H9 (cell line): ENCODE data around the gene MGMT. TPM values are rescaled to one million over a fixed set of nuclear protein-coding genes. Genes with fewer than 3 reads are reported as not detected.

Experiments used
- DNase-seq: peaks from one replicate; pipeline ENCODE4 v3.0.0-alpha.2; 2017
- H2AFZ ChIP-seq: one replicate; pipeline ENCODE4 v1.6.1; 2013; ENCODE audit warnings: mild to moderate bottlenecking, low read length, control low read depth, moderate library complexity
- H2AK5ac ChIP-seq: 2 replicates; pipeline ENCODE4 v1.6.1; 2013; ENCODE audit warnings: low read length, control low read depth, mixed read lengths; ENCODE audit not compliant: insufficient read length
- H2BK120ac ChIP-seq: one replicate; pipeline ENCODE4 v1.6.1; 2013; ENCODE audit warnings: low read depth, mild to moderate bottlenecking, low read length, control low read depth, inconsistent platforms; ENCODE audit not compliant: poor library complexity, severe bottlenecking
- H2BK12ac ChIP-seq: 2 replicates; pipeline ENCODE4 v1.6.1; 2013; ENCODE audit warnings: low read length, control low read depth, mixed read lengths, low read depth; ENCODE audit not compliant: insufficient read length
- H2BK15ac ChIP-seq: 2 replicates; pipeline ENCODE4 v1.6.1; 2013; ENCODE audit warnings: low read depth, low read length, control low read depth
- H2BK20ac ChIP-seq: one replicate; pipeline ENCODE4 v1.6.1; 2013; ENCODE audit warnings: low read depth, mild to moderate bottlenecking, low read length, control low read depth, inconsistent platforms; ENCODE audit not compliant: poor library complexity, severe bottlenecking
- H2BK5ac ChIP-seq: 2 replicates; pipeline ENCODE4 v1.6.1; 2013; ENCODE audit warnings: low read length, control low read depth, mixed read lengths; ENCODE audit not compliant: insufficient read length
- H3K14ac ChIP-seq: 2 replicates; pipeline ENCODE4 v1.6.1; 2013; ENCODE audit warnings: low read length, control low read depth; ENCODE audit not compliant: insufficient read depth
- H3K18ac ChIP-seq: 2 replicates; pipeline ENCODE4 v1.6.1; 2013; ENCODE audit warnings: low read depth, mild to moderate bottlenecking, mixed read lengths, low read length, control low read depth; ENCODE audit not compliant: insufficient read length
- H3K23ac ChIP-seq: 2 replicates; pipeline ENCODE4 v1.6.1; 2013; ENCODE audit warnings: low read length, control low read depth, mixed read lengths, low read depth; ENCODE audit not compliant: insufficient read length
- H3K23me2 ChIP-seq: 2 replicates; pipeline ENCODE4 v1.6.1; 2013; ENCODE audit warnings: low read depth, mild to moderate bottlenecking, mixed read lengths, low read length, control low read depth; ENCODE audit not compliant: insufficient read length, poor library complexity, severe bottlenecking
- H3K27ac ChIP-seq: 2 replicates; pipeline ENCODE4 v1.5.1; 2013; ENCODE audit warnings: low read length, control low read depth, mixed read lengths, low read depth; ENCODE audit not compliant: insufficient read length
- H3K27me3 ChIP-seq: 2 replicates; pipeline ENCODE4 v1.6.1; 2013; ENCODE audit warnings: low read length, control low read depth, inconsistent platforms; ENCODE audit not compliant: insufficient read depth
- H3K4ac ChIP-seq: 2 replicates; pipeline ENCODE4 v1.6.1; 2013; ENCODE audit warnings: low read depth, mild to moderate bottlenecking, control low read depth, inconsistent platforms, low read length, moderate library complexity
- H3K4me1 ChIP-seq: 2 replicates; pipeline ENCODE4 v1.6.1; 2013; ENCODE audit warnings: low read length, control low read depth, inconsistent platforms; ENCODE audit not compliant: insufficient read depth
- H3K4me2 ChIP-seq: 2 replicates; pipeline ENCODE4 v1.6.1; 2013; ENCODE audit warnings: low read length, control low read depth, mixed read lengths; ENCODE audit not compliant: insufficient read length, insufficient read depth
- H3K56ac ChIP-seq: 2 replicates; pipeline ENCODE4 v1.6.1; 2013; ENCODE audit warnings: low read depth, mild to moderate bottlenecking, mixed read lengths, low read length, control low read depth; ENCODE audit not compliant: insufficient read length
- H3K79me1 ChIP-seq: 2 replicates; pipeline ENCODE4 v1.6.1; 2013; ENCODE audit warnings: low read depth, mild to moderate bottlenecking, moderate library complexity, low read length, control low read depth, inconsistent platforms; ENCODE audit not compliant: insufficient read depth, poor library complexity, severe bottlenecking
- H3K79me2 ChIP-seq: 2 replicates; pipeline ENCODE4 v1.6.1; 2013; ENCODE audit warnings: low read length, control low read depth, inconsistent platforms; ENCODE audit not compliant: insufficient read depth
- H3K9ac ChIP-seq: 2 replicates; pipeline ENCODE4 v1.6.1; 2013; ENCODE audit warnings: low read length, control low read depth, mixed read lengths; ENCODE audit not compliant: insufficient read length; ENCODE audit errors: extremely low read depth
- H3K9me3 ChIP-seq: one replicate; pipeline ENCODE4 v1.6.1; 2013; ENCODE audit warnings: low read depth, low read length, inconsistent platforms; ENCODE audit not compliant: control insufficient read depth
- H3T11ph ChIP-seq: one replicate; pipeline ENCODE4 v1.6.1; 2013; ENCODE audit warnings: mild to moderate bottlenecking, low read length, control low read depth, inconsistent platforms
- H4K20me1 ChIP-seq: one replicate; pipeline ENCODE4 v1.6.1; 2013; ENCODE audit not compliant: control insufficient read depth, insufficient read length, insufficient read depth
- H4K5ac ChIP-seq: 2 replicates; pipeline ENCODE4 v1.6.1; 2013; ENCODE audit warnings: low read depth, mild to moderate bottlenecking, mixed read lengths, low read length, control low read depth; ENCODE audit not compliant: insufficient read length
- H4K8ac ChIP-seq: replicated peaks from 2 replicates; pipeline ENCODE4 v1.6.1; 2013; ENCODE audit warnings: low read length, control low read depth, mixed read lengths, low read depth; ENCODE audit not compliant: insufficient read length
- H4K91ac ChIP-seq: 2 replicates; pipeline ENCODE4 v1.6.1; 2013; ENCODE audit warnings: low read depth, mild to moderate bottlenecking, moderate library complexity, mixed read lengths, low read length, control low read depth; ENCODE audit not compliant: insufficient read length
- H3K27ac Mint-ChIP-seq, 3 experiments: 2 replicates in 2 of 3; 3 replicates in 1 of 3; pipeline ENCODE4 v1.8.0; 2020 to 2021; ENCODE audit warnings: mixed read lengths in 3 of 3, mild to moderate bottlenecking in 1 of 3, moderate library complexity in 1 of 3
- H3K27me3 Mint-ChIP-seq: 2 replicates; pipeline ENCODE4 v1.8.0; 2021; ENCODE audit warnings: low read depth, mild to moderate bottlenecking, moderate library complexity, mixed read lengths
- H3K36me3 Mint-ChIP-seq, 3 experiments: 2 replicates in 2 of 3; 3 replicates in 1 of 3; pipeline ENCODE4 v1.8.0; 2020 to 2021; ENCODE audit warnings: low read depth in 3 of 3, mixed read lengths in 3 of 3; ENCODE audit not compliant: insufficient read depth in 1 of 3
- H3K4me1 Mint-ChIP-seq, 2 experiments: 2 replicates each; pipeline ENCODE4 v1.8.0; 2020; ENCODE audit warnings: mixed read lengths in 2 of 2
- H3K4me3 Mint-ChIP-seq, 2 experiments: 2 replicates in 1 of 2; 3 replicates in 1 of 2; pipeline ENCODE4 v1.8.0; 2020 to 2021; ENCODE audit warnings: mild to moderate bottlenecking in 2 of 2, mixed read lengths in 2 of 2, moderate library complexity in 1 of 2
- H3K9me3 Mint-ChIP-seq, 2 experiments: 2 replicates in 1 of 2; 3 replicates in 1 of 2; pipeline ENCODE4 v1.8.0; 2020; ENCODE audit warnings: mild to moderate bottlenecking in 2 of 2, mixed read lengths in 2 of 2, moderate library complexity in 1 of 2
- CTCF ChIP-seq: fragments of 200-600 bp; sonication (generic); conservative IDR thresholded peaks from 3 replicates; pipeline ENCODE4 v1.8.0; 2021; ENCODE audit warnings: antibody characterized with exemption, mild to moderate bottlenecking
- WGBS: extraction: QIAGEN DNeasy Blood & Tissue Kit; methylation state at CpG from one replicate; pipeline ENCODE4 v1.1.7; 2013; ENCODE audit warnings: missing lambda C conversion rate, low lambda C conversion rate, mixed read lengths; ENCODE audit not compliant: insufficient read length; ENCODE audit errors: extremely low coverage; 5-methylcytosine and 5-hydroxymethylcytosine counted together
- total RNA-seq: library from RNA; stranded (reverse); gene quantifications from 2 replicates; pipeline ENCODE4 v1.2.1, GENCODE V29; 2021

MGMT gene
- total RNA-seq, 1 experiment from 2014 or later, result 18.4 TPM

GRCh38 chr10:129678186-129678585 is 211.1 kb downstream of the MGMT start:
- no peak overlapping the region for H2BK120ac ChIP-seq
- WGBS, result no CpG with 5 or more reads among the region's 4 CpGs
- H2BK12ac ChIP-seq, result no peak overlapping the region
- H3K9ac ChIP-seq, result no peak overlapping the region
- no peak for TF ChIP-seq CTCF
- no peak overlapping the region for H3K18ac ChIP-seq
- Mint-ChIP-seq H3K27me3 (no peaks in the 10 kb centered on the region), H3K27ac (no peak overlapping the region), H3K4me3 (no peak overlapping the region), H3K9me3 (no peaks in the 10 kb centered on the region; a peak in 1 of 5 replicates), H3K36me3 (peaks cover 0 to 2% (median 0%) of the 10 kb centered on the region in 3 experiments; a peak in 1 of 7 replicates), H3K4me1 (no peaks in the 10 kb centered on the region)
- H3K4ac ChIP-seq, result no peak overlapping the region
- no peak overlapping the region for H3K56ac ChIP-seq
- no peaks in the 10 kb centered on the region for H3K4me1 ChIP-seq
- H3K23me2 ChIP-seq, result no peaks in the 10 kb centered on the region
- no peaks in the 10 kb centered on the region for H4K20me1 ChIP-seq
- no peak overlapping the region for H2AK5ac ChIP-seq
- no peak overlapping the region for H2BK20ac ChIP-seq
- H4K5ac ChIP-seq, result no peak overlapping the region
- H3T11ph ChIP-seq, result no peak overlapping the region
- H3K14ac ChIP-seq, result no peak overlapping the region; the same call in 1 of the 2 replicates
- no peaks in the 10 kb centered on the region for H3K79me2 ChIP-seq
- no peak overlapping the region for H3K23ac ChIP-seq
- no peak overlapping the region for H3K4me2 ChIP-seq
- H3K9me3 ChIP-seq, result no peaks in the 10 kb centered on the region
- H2BK15ac ChIP-seq, result no peak overlapping the region
- no peaks in the 10 kb centered on the region for H3K79me1 ChIP-seq
- no peak overlapping the region for H3K27ac ChIP-seq
- no peak overlapping the region for H2BK5ac ChIP-seq
- H4K91ac ChIP-seq, result no peak overlapping the region
- H3K27me3 ChIP-seq, result no peaks in the 10 kb centered on the region
- no peak overlapping the region for H4K8ac ChIP-seq
- no peak for DNase-seq
- H2AFZ ChIP-seq, result no peak overlapping the region
